RPMI7951 (cell line): ENCODE data around the gene REX1BD. TPM values are rescaled to one million over a fixed set of nuclear protein-coding genes. Genes with fewer than 3 reads are reported as not detected.

ENCODE experiments used
- total RNA-seq: library from RNA; depleted of rRNA; stranded (reverse); fragments of >200 nt; shearing (Covaris generic); gene quantifications from 2 replicates; pipeline ENCODE4 v1.2.3, GENCODE V29; 2014; rRNA removed

The REX1BD gene
- total RNA-seq, 1 experiment from 2014 or later: 84.0 TPM

Other genes with a start within 250 kb of the REX1BD start
- 10.7 and 11.9 TPM in 2 replicates for gene PGPEP1, start 248.2 kb upstream of the REX1BD start, total RNA-seq
- 1.4 and 1.6 TPM in 2 replicates for gene GDF15, start 202.6 kb upstream of the REX1BD start, total RNA-seq
- gene LRRC25, start 191.2 kb upstream of the REX1BD start, total RNA-seq: not detected in 2 replicates
- 25.1 and 38.9 TPM in 2 replicates for gene SSBP4, start 169.4 kb upstream of the REX1BD start, total RNA-seq
- gene ISYNA1, start 150.7 kb upstream of the REX1BD start, total RNA-seq: 9.9 and 20.9 TPM in 2 replicates
- 6.5 and 7.2 TPM in 2 replicates for gene ELL, start 66.7 kb upstream of the REX1BD start, total RNA-seq
- 172 and 199 TPM in 2 replicates for gene FKBP8, start 45.2 kb upstream of the REX1BD start, total RNA-seq
- 159 TPM in 2 replicates for gene KXD1, start 30.9 kb upstream of the REX1BD start, total RNA-seq
- gene UBA52, start 16.9 kb upstream of the REX1BD start, total RNA-seq: 1,359 and 2,003 TPM in 2 replicates
- 2.0 and 2.8 TPM in 2 replicates for gene CRLF1, start 18.0 kb downstream of the REX1BD start, total RNA-seq
- not detected in 2 replicates for gene TMEM59L, start 24.1 kb downstream of the REX1BD start, total RNA-seq
- gene KLHL26, start 48.2 kb downstream of the REX1BD start, total RNA-seq: 3.0 and 7.5 TPM in 2 replicates
- 2.2 and 2.9 TPM in 2 replicates for gene CRTC1, start 94.9 kb downstream of the REX1BD start, total RNA-seq
- gene COMP, start 202.5 kb downstream of the REX1BD start, total RNA-seq: 1.1 and 1.2 TPM in 2 replicates
- gene UPF1, start 243.2 kb downstream of the REX1BD start, total RNA-seq: 32.4 and 56.2 TPM in 2 replicates